ENCODE results near the gene EDAR. TPM values are rescaled to one million over a fixed set of nuclear protein-coding genes. Genes with fewer than 3 reads are reported as not detected.

The EDAR gene
- total and polyA plus RNA-seq, 7 donors: 0.01 TPM; not detected in 6

DNA sequence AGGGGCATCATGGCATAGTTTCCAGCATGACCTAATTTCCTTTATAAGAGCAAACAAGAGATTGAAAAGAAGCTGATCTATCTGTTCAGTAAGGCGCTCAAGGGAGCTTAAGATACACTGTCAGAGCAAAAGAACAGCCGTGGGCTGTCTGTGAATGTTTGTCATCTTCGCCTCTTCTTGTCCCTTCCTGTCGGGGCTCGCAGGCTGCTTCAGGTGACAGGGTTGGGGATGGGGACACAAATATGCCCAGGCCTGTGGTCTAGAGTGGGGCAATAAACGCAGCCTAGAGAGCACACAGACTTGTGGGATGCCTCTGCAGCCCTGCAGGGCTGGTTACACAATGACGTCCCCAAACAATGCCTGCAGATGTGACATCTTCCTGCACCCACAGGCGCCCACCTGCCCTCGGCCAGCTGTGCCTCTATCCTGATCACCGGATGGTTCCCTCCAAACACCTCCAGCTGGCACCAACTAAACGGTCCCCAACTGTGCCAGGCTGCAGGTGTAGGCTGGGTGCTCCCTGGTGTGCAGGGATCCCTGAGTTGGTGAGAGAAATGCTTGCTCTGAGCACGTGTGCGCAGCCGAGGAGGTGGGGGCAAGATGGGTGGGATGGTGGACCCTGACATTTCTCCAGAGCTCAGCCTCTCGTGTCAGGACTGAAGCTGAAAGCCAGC lies 72.8 kb downstream of the EDAR start:
- TF ChIP-seq, protein P1, sequence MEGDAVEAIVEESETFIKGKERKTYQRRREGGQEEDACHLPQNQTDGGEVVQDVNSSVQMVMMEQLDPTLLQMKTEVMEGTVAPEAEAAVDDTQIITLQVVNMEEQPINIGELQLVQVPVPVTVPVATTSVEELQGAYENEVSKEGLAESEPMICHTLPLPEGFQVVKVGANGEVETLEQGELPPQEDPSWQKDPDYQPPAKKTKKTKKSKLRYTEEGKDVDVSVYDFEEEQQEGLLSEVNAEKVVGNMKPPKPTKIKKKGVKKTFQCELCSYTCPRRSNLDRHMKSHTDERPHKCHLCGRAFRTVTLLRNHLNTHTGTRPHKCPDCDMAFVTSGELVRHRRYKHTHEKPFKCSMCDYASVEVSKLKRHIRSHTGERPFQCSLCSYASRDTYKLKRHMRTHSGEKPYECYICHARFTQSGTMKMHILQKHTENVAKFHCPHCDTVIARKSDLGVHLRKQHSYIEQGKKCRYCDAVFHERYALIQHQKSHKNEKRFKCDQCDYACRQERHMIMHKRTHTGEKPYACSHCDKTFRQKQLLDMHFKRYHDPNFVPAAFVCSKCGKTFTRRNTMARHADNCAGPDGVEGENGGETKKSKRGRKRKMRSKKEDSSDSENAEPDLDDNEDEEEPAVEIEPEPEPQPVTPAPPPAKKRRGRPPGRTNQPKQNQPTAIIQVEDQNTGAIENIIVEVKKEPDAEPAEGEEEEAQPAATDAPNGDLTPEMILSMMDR (IDR thresholded peaks at IDR 0.05): no peak
- H3K27ac ChIP-seq: no peak overlapping the region
- H3K4me1 ChIP-seq: no peaks in the 10 kb centered on the region
- peaks cover 0 to 9% (median 0%) of the 10 kb centered on the region in 3 donors for H3K27me3 ChIP-seq (ENCODE audit: insufficient read depth in 3 of 3, low read length in 2 of 3)
- no peak overlapping the region for H3K4me3 ChIP-seq
- DNase-seq (no peak), ATAC-seq (no peak)
- intact Hi-C loops (cut with DNase I): no loop called here
- H3K9me3 ChIP-seq: no peaks in the 10 kb centered on the region
- H3K36me3 ChIP-seq (ENCODE audit: insufficient read depth in 1 of 2, low read depth in 1 of 2): no peaks in the 10 kb centered on the region
- 75 to 79% (median 77%) methylated on average over 15 of the region's 15 CpGs for WGBS, 3 donors

DNA sequence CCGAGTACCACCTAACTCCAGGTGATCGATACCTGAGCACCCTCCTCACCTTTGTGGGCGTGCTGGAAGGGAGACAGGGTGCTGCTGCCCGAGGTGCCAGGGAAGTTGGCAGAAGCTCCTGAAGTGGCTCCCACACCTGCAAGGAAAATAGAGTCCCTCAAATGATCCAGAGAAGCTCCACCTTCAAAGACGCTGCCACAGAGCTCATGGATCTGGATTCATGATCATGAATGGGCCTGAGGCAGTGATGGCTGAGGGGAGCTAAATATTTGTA lies 76.5 kb downstream of the EDAR start:
- TF ChIP-seq, protein P1 (IDR thresholded peaks at IDR 0.05): no peak
- DNase-seq (no peak), ATAC-seq (no peak)
- H3K36me3 ChIP-seq (ENCODE audit: insufficient read depth in 1 of 2, low read depth in 1 of 2): no peaks in the 10 kb centered on the region
- 87 to 95% (median 92%) methylated on average over 5 of the region's 5 CpGs for WGBS, 3 donors
- intact Hi-C loops (cut with DNase I): no loop called here
- H3K4me1 ChIP-seq: no peaks in the 10 kb centered on the region
- H3K27ac ChIP-seq: no peak overlapping the region
- H3K27me3 ChIP-seq (ENCODE audit: insufficient read depth in 3 of 3, low read length in 2 of 3): peaks cover 0 to 10% (median 0%) of the 10 kb centered on the region in 3 donors
- no peaks in the 10 kb centered on the region for H3K9me3 ChIP-seq
- no peak overlapping the region for H3K4me3 ChIP-seq

DNA sequence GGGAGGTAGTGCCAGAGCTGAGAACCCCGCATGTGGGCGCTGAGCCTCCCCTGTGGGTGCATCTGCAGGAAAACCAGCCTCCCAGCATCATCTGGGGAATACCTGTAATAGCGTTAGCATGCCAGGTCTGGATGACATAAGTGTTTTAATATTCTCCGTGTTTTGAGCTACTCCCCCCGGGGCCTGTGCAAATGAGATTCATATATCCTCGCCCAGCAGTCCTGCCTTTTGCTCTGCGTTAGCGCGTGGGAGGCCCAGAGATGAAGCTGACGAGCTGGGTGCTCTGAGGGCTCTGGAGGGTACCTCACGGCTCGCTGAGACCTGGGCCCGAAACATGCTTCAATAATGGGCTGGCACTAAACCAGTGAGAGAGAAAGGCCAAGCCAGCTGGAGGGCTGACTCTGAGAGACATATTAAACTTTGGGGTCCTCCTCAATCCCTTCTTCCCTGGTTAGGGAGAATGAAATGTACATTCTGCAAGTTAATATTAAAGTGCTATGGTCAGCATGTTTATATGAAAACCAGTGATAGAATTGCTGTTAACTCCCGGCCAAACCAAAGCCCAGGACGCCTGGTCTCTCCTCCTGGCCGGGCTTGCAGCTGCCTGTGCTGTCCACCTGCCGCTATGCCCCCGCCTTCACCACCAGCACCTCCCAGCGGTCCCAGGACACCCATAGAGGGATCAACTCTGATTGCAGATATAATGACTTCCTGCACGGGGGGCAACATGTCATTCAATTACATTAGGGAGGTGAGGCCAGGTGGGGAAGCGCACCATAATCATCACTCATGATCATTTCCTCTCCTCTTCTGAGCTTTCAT lies 77.0 kb downstream of the EDAR start:
- WGBS, 3 donors: 80 to 85% (median 81%) methylated on average over 21 of the region's 21 CpGs
- peaks cover 0 to 9% (median 0%) of the 10 kb centered on the region in 3 donors for H3K27me3 ChIP-seq (ENCODE audit: insufficient read depth in 3 of 3, low read length in 2 of 3)
- no peaks in the 10 kb centered on the region for H3K36me3 ChIP-seq (ENCODE audit: insufficient read depth in 1 of 2, low read depth in 1 of 2)
- no peak overlapping the region for H3K4me3 ChIP-seq
- no peak overlapping the region for H3K27ac ChIP-seq
- ATAC-seq (no peak), DNase-seq (no peak)
- no peaks in the 10 kb centered on the region for H3K9me3 ChIP-seq
- TF ChIP-seq, protein P1 (IDR thresholded peaks at IDR 0.05): no peak
- intact Hi-C loops (cut with DNase I): no loop called here
- no peaks in the 10 kb centered on the region for H3K4me1 ChIP-seq

DNA sequence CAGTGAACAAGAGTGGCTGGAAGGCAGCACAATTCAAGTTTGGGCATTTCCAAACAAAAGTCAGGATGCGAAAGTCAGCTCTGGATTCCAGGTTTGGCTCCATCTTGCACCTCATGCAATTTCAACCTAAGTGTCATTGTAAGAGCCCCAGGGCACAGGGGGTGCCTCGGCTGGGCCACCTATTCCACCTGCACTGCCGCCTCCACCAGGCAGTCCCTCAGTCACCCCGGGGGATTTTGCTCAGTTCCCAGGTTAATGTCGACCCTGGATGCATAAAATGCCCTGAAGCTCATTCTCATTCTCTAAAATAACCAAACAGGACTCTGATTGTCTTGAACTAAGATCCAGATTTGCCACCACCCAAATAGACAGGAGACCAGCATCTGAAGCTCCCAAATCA lies 77.6 kb downstream of the EDAR start:
- DNase-seq: no peak
- H3K4me1 ChIP-seq: no peaks in the 10 kb centered on the region
- whole genome bisulfite sequencing, 3 donors: 86 to 93% (median 92%) methylated on average over 5 of the region's 5 CpGs
- no peak overlapping the region for H3K27ac ChIP-seq
- H3K4me3 ChIP-seq: no peak overlapping the region
- no peak for ATAC-seq
- H3K36me3 ChIP-seq (ENCODE audit: insufficient read depth in 1 of 2, low read depth in 1 of 2): no peaks in the 10 kb centered on the region
- intact Hi-C loops (cut with DNase I): no loop called here
- TF ChIP-seq, protein P1 (IDR thresholded peaks at IDR 0.05): no peak
- H3K9me3 ChIP-seq: no peaks in the 10 kb centered on the region
- peaks cover 0 to 5% (median 0%) of the 10 kb centered on the region in 3 donors for H3K27me3 ChIP-seq (ENCODE audit: insufficient read depth in 3 of 3, low read length in 2 of 3)
